Natural killer cell (primary cell): ENCODE measurements around the gene KLF16. TPM values are rescaled to one million over a fixed set of nuclear protein-coding genes. Genes with fewer than 3 reads are reported as not detected.
A peak's percentile ranks its signal among the peaks of the same experiment; 100 is the strongest.

ENCODE experiments used
- ATAC-seq, 3 donors: fragments of 150-1000 bp in 2 of 3; fragments of 200-7000 bp in 1 of 3; cut with Tn5 transposase; 1 replicate in 1 of 3; 2 replicates in 2 of 3; pipeline ENCODE4 v1.10.0; 2021; ENCODE audit warnings: mild to moderate bottlenecking in 2 of 3, moderate library complexity in 2 of 3
- DNase-seq, 2 donors: peaks; one replicate each; pipeline versions ENCODE4 v3.0.0 to v3.0.0-alpha.2; 2013 to 2021; ENCODE audit warnings: mixed read lengths in 1 of 2
- H3K27ac ChIP-seq: one replicate; pipeline ENCODE4 v1.5.1; 2013; ENCODE audit warnings: mild to moderate bottlenecking, low read length
- H3K27me3 ChIP-seq: one replicate; pipeline ENCODE4 v1.6.1; 2013; ENCODE audit warnings: low read length; ENCODE audit not compliant: control insufficient read depth, insufficient read depth
- H3K36me3 ChIP-seq: one replicate; pipeline ENCODE4 v1.6.1; 2013; ENCODE audit warnings: low read length; ENCODE audit not compliant: control insufficient read depth, insufficient read depth
- H3K4me1 ChIP-seq: one replicate; pipeline ENCODE4 v1.6.1; 2013; ENCODE audit warnings: low read length; ENCODE audit not compliant: control insufficient read depth, insufficient read depth
- H3K4me3 ChIP-seq: one replicate; pipeline ENCODE4 v1.5.1; 2013; ENCODE audit warnings: low read length
- H3K9me3 ChIP-seq: one replicate; pipeline ENCODE4 v1.6.1; 2013; ENCODE audit warnings: low read length; ENCODE audit not compliant: control insufficient read depth, insufficient read depth
- H3K27ac Mint-ChIP-seq, 2 donors: one replicate each; pipeline ENCODE4 v1.8.0; 2022; ENCODE audit warnings: mild to moderate bottlenecking in 2 of 2, mixed read lengths in 2 of 2, moderate library complexity in 1 of 2
- H3K27me3 Mint-ChIP-seq, 2 donors: one replicate each; pipeline ENCODE4 v1.8.0; 2022; ENCODE audit warnings: low read depth in 2 of 2, mixed read lengths in 2 of 2
- H3K36me3 Mint-ChIP-seq: one replicate; pipeline ENCODE4 v1.8.0; 2022; ENCODE audit warnings: mixed read lengths
- H3K4me1 Mint-ChIP-seq, 2 donors: one replicate each; pipeline ENCODE4 v1.8.0; 2022; ENCODE audit warnings: mixed read lengths in 2 of 2
- H3K4me3 Mint-ChIP-seq: one replicate; pipeline ENCODE4 v1.8.0; 2022; ENCODE audit warnings: mild to moderate bottlenecking, moderate library complexity, mixed read lengths
- H3K9me3 Mint-ChIP-seq, 2 donors: one replicate each; pipeline ENCODE4 v1.8.0; 2022; ENCODE audit warnings: mixed read lengths in 2 of 2
- CTCF ChIP-seq: fragments of 200-600 bp; IDR thresholded peaks from one replicate; pipeline ENCODE4 v1.8.0; 2022; ENCODE audit warnings: antibody characterized with exemption
- WGBS: methylation state at CpG from one replicate; pipeline ENCODE4 v1.1.7; 2013; ENCODE audit warnings: missing lambda C conversion rate; ENCODE audit not compliant: insufficient coverage; 5-methylcytosine and 5-hydroxymethylcytosine counted together
- intact Hi-C: fragments of 100-400 bp; cut with micrococcal nuclease; formaldehyde crosslinking; loops from one replicate; pipeline ENCODE4 v1.14.2; 2022
- total RNA-seq, 4 donors: library from RNA; stranded (reverse); fragments of 120-200 nt in 1 of 4; gene quantifications; one replicate each; pipeline versions ENCODE4 v1.2.3 to v1.2.4, GENCODE V29; 2013 to 2022

Gene KLF16
- total RNA-seq, 3 donors from 2014 or later (not counting 1 experiment from before 2014, with no cell fraction given): 29.1 to 38.4 (median 34.8) TPM

DNA sequence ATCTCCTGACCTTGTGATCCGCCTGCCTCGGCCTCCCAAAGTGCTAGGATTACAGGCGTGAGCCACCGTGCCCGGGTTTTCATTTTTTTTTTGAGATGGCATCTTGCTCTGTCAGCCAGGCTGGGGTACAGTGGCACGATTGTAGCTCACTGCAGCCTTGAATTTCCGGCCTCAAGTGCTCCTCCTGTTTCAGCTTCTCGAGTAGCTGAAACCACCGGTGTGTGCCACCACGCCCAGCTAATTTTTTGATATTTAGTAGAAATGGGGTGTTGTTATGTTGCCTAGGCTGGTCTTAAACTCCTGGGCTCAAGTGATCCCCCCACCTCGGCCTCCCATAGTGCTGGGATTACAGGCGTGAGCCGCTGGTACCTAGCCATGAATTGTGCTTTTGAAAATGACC is 47.7 kb upstream of the KLF16 start:
- Mint-ChIP-seq H3K4me1 (peaks cover 20 to 27% of the 10 kb centered on the region in 2 donors), H3K27me3 (no peaks in the 10 kb centered on the region), H3K36me3 (no peaks in the 10 kb centered on the region), H3K4me3 (no peak overlapping the region), H3K9me3 (no peaks in the 10 kb centered on the region), H3K27ac (peak overlapping the region; percentile 69 to 73)
- Histone ChIP-seq H3K9me3 (no peaks in the 10 kb centered on the region), H3K4me3 (no peak overlapping the region), H3K36me3 (peaks cover 5% of the 10 kb centered on the region), H3K27me3 (no peaks in the 10 kb centered on the region), H3K4me1 (peaks cover 39% of the 10 kb centered on the region), H3K27ac (peak overlapping the region; percentile 30)
- WGBS: 86% methylated on average over 13 of the region's 13 CpGs
- ATAC-seq (peak in 1 of 3 donors; percentile 55), DNase-seq (no peak)
- intact Hi-C loops: no loop called here
- TF ChIP-seq CTCF: no peak

DNA sequence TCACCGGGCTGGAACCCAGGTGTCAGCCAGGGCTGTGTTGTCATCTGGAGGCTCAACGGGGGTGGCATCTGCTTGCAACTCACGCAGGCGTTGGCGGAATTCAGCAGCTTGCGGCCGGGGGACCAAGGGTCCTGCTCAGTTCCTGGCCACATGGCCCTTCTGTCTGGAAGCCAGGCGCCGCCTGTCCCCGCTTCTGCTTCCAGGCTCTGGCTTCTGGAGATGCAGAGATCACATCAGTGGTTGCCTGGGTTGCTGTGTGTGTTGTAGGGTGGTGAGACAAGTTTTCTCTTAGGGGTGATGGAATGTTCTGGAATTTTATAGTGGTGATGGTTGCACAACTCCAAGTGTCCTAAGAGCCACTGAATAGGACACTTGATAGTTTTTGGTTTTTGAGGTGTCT is 46.8 kb upstream of the KLF16 start:
- Histone ChIP-seq H3K27ac (no peak overlapping the region), H3K4me1 (peaks cover 45% of the 10 kb centered on the region), H3K27me3 (no peaks in the 10 kb centered on the region), H3K4me3 (no peak overlapping the region), H3K9me3 (no peaks in the 10 kb centered on the region), H3K36me3 (peaks cover 5% of the 10 kb centered on the region)
- 90% methylated on average over 10 of the region's 10 CpGs for WGBS
- no peak for TF ChIP-seq CTCF
- no peak for DNase-seq
- Mint-ChIP-seq H3K4me3 (peak overlapping the region; percentile 78), H3K27ac (peak overlapping the region; percentile 69 to 73), H3K4me1 (peaks cover 25 to 32% of the 10 kb centered on the region in 2 donors), H3K27me3 (no peaks in the 10 kb centered on the region), H3K36me3 (no peaks in the 10 kb centered on the region), H3K9me3 (no peaks in the 10 kb centered on the region)
- intact Hi-C loops: no loop called here
- ATAC-seq: no peak

- no peaks in the 10 kb centered on the region for H3K9me3 ChIP-seq
- peaks cover 48% of the 10 kb centered on the region for H3K4me1 ChIP-seq
- intact Hi-C loops: no loop called here
- peak overlapping the region; percentile 69 to 73 for H3K27ac Mint-ChIP-seq
- H3K27me3 ChIP-seq: no peaks in the 10 kb centered on the region
- no peaks in the 10 kb centered on the region for H3K9me3 Mint-ChIP-seq
- peaks cover 25 to 31% of the 10 kb centered on the region in 2 donors for H3K4me1 Mint-ChIP-seq
- H3K4me3 Mint-ChIP-seq: peak overlapping the region; percentile 78
- TF ChIP-seq CTCF: no peak
- WGBS: 20% methylated on average over 10 of the region's 10 CpGs
- DNase-seq (no peak), ATAC-seq (no peak)
- H3K27me3 Mint-ChIP-seq: no peaks in the 10 kb centered on the region
- no peaks in the 10 kb centered on the region for H3K36me3 Mint-ChIP-seq
- H3K4me3 ChIP-seq: no peak overlapping the region
- peaks cover 5% of the 10 kb centered on the region for H3K36me3 ChIP-seq
- peak overlapping the region; percentile 26 for H3K27ac ChIP-seq
Measured at GRCh38 chr19:1909761-1910080, 46.3 kb upstream of the KLF16 start.

DNA sequence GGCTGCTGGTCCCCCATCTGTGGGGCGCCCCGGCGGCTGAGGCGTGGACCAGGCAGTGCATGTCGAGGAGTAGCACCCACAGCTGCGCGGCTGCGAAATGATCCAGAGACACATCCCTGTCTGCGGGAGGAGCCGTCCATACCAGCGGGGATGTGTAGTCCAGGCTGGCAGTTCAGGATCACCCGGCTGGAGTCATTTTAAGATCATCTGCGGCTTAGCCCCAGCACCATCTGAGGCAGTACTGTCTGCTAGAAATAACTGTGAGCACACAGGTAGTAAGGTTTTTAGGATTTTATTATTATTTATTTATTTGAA is 44.9 kb upstream of the KLF16 start:
- peaks cover 58% of the 10 kb centered on the region for H3K4me1 ChIP-seq
- H3K27ac Mint-ChIP-seq: peak overlapping the region; percentile 69 to 73

More for the DNA sequence above, 44.9 kb upstream of the KLF16 start:
- Mint-ChIP-seq H3K4me1 (peaks cover 25 to 35% of the 10 kb centered on the region in 2 donors), H3K27me3 (no peaks in the 10 kb centered on the region), H3K9me3 (no peaks in the 10 kb centered on the region), H3K36me3 (no peaks in the 10 kb centered on the region), H3K4me3 (no peak overlapping the region)
- intact Hi-C loops: no loop called here
- Histone ChIP-seq H3K36me3 (peaks cover 3% of the 10 kb centered on the region), H3K4me3 (no peak overlapping the region), H3K9me3 (no peaks in the 10 kb centered on the region), H3K27me3 (no peaks in the 10 kb centered on the region), H3K27ac (no peak overlapping the region)
- TF ChIP-seq CTCF: no peak
- 98% methylated on average over 13 of the region's 13 CpGs for WGBS
- DNase-seq (no peak), ATAC-seq (no peak)
